NCI-H1105 treated with DMSO at 0.1 percent for 48 hours (cell line): Measurements from ENCODE around the gene RRP12.
"Not testable (repeated sequence)": the region's sequence is repeated elsewhere in the genome, so short reads cannot be mapped to it uniquely, and the experiment has no call there.

ENCODE experiments used
- DNase-seq: peaks from one replicate; lab custom pipeline; 2025; lab: John Stamatoyannopoulos, UW

The RRP12 gene

DNA sequence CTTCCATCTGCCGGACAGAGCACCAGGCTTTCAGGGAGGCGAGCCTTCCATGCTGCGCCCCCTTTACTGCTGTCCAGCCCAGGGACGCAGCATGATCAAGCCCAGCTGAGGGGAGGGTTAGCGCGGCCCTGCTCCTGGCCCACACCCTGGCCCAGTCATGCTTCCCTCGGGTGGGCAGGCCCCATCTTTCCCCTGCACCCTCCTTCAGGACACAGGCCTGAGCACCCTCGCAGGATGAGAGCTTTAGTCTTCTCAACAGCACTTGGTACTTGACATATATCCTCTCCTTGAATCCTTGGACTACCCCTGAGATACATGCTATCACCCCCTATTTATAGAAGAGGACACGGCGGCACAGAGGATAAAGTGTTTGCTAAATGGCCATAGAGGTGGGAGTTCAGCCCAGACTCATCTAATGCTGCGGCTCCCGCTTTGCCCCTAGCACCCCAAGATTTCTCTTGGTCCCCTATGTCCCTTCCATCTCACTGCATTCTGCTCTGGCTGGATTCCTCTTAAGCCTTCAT, 34.0 kb downstream of the RRP12 start:
- no peak for DNase-seq

DNA sequence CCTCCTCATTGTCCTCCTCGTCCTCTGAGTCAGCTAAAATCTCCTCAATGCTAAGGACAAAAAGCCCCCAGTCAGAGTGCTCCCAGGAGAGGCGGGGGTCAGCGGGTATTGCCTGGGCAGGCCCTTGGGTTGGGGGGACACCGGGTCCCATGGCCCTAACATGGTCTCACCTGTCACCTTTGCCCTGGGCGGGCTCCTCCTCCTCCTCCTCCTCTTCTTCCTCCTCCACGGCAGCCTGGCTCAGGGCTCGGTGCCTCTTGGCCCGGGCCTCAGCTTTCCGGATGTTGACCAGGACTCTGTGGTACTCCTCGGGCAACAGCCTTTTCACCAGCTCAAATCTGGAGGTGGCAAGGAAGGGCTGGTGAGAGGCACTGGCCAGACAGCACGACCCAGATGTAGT, 34.6 kb downstream of the RRP12 start:
- no peak for DNase-seq

DNA sequence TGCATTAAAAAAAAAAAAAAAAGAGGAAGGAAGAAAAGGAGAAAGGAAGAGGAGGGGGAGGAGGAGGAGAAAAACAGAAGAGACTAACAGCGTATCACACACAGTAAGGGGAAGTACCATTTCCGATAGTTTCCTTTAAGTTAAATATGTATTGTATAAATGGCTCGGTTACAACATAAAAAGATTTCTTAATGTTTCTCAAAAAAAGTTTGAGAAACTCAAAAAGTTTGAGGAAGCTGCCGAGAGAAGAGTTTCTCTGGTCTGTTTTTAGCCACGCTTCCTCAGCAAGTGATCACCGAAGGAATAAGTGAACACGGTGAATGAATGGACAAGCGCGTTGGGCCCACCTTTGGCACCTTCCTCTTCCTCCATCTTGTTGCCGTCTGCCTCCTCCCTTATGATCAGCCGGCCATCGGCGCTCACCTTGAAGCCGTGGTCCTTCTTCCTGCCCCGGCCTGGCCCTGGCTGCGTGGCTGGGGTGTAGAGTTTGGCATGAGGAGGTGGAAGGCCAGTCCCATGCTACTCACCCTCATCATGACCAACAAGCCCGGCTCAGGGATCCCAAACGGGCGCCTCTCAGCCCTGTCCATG, 35.3 kb downstream of the RRP12 start:
- no peak for DNase-seq

DNA sequence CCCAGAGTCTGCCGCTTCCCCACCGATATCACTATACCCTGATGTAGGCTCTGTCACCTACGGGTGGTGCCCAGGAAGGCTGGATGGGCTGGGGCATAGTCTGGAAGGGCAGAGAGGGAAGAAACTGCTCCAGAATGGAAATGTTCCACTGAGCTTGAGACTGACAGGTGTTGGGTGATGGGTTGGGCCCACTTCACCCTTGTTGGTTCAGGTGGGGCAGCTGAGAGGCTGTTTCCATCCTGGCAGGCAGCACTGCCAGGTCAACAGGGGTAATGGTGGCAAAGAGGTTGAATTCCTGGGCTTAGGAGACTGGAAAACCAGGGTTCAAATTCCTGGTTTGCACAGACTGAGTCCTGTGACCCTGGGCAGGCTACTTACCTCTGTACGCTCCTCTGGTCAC, 38.1 kb downstream of the RRP12 start:
- DNase-seq = no peak

DNA sequence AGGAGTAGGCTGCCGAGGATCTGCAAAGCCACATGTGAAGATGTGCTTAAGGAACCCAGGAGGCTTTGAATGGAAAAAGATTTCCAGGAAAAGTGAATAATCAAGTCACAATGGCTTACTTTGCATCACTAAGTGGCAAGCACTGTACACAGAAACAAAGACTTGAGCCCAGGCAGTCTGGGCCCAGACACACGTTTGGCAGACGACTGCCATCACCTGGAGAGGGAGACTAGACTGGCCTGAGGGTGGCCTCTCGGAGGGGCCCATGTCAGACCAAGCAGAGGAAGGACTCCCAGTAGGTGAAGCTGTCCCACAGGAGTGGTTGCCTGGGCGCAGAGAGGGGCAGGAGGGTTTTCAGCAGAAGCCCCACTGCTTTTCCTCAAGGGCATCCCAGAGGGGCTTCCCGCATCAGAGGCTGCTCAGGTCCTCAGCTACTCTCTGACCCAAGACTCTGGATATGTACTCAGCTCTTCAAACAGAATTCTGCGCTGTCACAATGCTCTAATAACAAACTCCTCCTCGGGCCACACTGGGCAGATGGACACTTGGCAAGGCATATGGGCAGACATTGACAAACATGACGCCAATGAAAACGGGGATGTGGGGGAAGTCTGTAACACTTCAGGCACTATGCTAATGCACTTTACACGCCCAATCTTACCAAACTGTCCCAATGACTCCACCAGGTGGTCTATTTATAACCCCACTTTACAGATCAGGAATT, 38.7 kb downstream of the RRP12 start:
- no peak for DNase-seq

DNA sequence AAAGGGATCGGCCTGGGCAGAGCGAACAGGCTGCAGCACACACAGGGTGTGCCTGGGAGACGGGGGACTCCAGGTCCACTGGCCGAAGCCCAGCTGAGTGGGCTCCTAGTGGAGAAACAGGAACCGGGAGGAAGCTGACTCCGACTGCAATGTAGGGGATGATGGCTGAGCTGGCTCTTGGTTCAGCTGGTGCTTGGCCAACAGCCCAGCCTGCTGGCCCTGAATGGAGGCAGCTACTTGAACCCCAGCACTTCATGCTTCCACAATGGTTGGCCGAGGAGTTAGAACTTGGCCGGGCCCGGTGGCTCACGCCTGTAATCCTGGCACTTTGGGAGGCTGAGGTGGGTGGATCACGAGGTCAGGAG, 39.6 kb downstream of the RRP12 start:
- DNase-seq = no peak

DNA sequence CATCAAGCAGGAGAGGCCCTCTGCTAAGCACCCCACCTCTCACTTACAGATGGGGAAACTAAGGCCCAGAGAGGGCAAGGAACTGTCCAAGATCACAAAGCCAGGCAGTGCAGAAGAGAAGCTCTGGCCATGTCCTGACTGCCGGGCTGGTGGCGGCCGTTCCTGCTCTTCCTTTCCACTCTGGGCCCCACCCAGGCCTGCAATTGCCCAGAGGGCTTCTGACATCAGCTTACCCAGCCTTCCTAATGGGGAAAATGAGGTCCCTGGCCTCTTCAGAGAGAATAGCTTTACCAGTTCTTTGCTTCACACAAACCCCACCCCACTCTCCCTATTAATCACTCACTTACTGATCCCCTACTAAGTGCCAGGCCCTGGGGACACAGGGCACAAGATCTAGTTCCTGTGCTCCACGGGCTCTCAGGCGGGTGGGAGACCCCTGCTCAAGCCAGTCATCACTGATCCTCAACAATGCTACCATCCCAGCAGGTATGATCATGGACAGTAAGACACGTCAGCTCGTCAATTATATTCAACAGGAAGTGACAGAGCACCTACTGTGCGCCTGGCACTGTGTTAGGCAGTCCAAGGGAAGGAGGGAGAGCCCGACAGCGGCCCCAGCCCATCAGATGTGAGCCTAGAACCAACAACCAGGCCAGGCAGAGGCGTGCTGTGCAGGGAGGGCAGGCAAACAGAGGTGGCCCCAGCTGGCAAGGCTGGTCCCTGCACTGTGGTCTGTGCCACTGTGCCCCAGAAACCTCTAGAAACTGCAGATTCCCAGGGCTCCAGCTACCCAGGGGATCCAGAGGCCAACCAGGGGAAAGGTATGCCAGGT, 40.2 kb downstream of the RRP12 start:
- no peak for DNase-seq

DNA sequence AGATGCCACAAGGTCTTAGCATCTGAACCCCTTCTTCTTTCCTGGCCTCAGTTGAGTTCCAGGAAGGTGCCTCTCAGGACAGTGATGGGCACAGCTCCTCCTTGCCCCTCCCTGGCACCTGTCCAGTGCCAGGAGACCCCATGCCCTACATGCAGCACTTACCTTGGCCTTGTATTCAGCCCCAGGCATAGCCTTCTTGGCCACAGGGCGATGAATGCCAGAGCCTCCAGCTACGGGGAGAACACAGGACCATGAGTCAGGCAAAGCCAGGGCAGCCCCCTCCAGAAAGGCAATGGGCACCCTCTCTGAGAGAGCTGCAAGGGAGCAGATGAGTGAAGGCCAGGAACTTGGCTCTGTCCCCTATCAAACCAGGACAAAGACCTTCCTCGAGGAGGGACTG, 42.4 kb downstream of the RRP12 start:
- DNase-seq = no peak

DNA sequence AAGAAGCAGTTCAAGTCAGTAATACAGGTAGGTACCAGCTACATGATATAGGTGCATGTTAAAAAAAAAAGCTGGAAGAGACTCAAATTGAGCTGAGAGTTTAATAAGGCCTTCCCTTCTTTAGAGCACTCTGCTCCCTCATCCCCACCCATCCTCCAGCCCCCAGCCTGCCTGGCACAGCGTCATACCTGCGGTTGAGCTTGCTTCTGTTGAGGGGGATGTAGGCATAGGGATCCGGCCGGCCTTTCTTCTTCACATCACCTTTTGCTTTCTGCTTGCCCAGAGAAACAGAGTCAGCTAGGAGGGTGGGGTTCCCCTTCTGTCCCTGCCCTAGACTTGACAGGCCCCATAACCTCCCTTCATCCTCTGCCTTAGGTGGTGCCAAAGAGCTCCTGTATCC, 42.8 kb downstream of the RRP12 start:
- no peak for DNase-seq

DNA sequence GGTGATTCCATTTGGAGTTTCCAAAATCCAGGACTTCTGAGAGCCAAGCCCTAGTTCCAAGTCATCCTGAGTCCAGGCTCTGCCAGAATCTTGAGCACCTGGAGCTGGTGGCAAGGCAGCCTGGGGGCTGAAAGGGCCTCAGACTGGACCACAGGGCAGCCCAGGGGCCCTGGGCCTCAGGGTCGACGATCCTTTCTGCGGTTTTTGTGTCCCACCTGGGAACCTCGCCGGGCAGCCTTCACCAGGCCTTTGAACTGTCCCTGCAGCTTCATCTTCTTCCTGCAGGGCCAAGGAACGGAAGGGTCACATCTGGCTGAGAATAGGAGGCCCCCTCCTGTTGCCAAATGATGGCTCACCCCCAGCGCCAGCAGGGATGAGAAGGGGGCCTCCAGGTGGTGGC, 44.2 kb downstream of the RRP12 start:
- no peak for DNase-seq

DNA sequence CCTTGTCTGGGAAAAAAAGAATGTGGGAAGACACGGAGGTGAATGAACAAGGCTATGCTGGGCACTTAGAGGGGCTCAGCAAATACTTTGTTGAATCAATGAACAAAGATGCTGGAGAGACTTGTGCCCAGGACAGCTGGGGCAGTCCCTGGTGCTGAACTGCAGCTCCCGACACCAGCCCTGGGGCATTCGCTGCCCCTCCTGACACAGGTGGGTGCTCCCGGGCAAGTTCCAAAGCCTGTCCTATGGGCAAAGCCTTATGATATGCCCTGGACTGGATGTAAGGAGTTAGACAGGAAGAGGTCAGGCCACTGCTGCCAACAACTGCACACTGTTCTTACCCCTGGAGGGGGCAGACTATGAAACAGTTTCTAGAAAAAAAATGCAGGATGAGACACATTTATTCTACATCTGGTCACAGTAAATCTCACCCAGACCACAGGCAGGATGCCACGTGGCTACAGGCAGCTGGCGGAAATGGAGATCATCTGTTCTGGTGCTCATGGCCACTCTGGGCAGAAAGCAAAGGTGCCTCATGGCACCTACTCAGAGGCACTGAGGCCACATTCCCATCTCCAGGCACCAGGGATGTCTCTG, 44.7 kb downstream of the RRP12 start:
- DNase-seq = no peak

DNA sequence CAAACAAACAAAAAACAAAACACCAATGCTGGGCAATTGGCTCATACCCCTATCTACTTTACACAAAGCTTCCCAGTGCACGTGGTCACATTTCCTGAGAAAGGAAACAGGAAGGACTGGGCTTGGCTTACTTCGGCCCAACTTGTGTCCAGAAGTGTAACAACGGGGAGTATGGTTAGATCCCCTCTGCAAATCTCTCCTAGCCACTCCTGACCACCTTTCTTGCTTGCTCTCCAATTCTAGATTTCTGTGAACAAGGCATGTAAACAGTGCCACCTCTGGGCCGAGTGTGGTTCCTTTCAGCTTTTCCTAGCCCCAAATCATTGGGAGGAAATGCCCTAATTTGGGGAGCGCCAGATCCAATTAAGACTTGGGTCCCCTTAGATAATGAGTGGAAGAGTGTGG, 45.6 kb downstream of the RRP12 start:
- no peak for DNase-seq

DNA sequence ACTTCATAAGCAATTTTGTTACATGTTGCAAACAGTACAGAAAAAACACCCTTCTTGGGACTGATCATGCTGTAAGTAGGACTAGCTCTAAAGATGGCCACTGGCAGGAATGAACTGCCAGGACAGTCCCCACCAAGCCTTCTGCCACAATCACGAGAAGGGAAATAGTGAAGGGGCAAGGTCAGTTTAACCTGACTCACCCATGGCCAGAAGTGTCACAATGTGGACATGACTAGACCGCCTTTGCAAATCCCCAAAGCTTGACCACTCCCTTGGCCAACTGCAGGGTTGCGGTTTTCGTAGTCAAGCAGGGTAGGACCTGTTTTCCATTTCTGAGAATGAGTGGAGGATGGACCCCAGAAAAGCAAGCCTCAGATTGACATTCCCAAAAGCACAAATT, 47.2 kb downstream of the RRP12 start:
- DNase-seq = no peak

DNA sequence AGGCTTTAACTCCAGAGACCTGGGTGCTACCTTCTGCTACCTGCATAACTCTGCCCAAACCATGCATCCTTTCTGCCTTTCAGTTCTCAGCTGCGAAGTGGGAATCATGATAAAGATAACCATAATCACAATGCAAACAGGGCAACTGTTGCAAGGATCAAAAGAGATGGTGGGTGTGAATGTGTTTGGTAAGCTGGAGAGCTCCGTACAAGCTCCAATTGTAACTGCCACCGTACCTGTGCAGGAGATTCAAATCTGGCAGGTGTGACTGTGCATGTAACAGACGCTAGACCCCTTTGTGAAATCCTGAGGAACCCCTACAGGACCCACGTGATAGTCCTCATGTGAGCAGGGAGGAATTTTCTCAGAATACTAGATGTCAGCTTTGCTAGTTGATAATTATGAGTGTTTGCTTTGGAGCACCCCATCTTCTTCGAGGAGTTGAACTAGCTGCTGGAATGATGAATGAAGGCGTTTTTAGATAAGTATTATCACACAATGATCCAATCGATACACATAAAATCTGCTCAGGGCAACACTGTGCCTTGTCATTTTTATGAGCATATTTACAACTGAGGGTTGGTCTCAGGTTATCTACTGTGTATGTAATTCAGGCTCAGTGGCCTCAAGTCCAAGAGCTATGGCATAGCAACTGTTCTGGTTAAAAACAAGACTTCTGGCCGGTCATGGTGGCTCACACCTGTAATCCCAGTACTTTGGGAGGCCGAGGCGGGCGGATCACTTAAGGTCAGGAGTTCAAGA, 51.2 kb downstream of the RRP12 start:
- DNase-seq = no peak

DNA sequence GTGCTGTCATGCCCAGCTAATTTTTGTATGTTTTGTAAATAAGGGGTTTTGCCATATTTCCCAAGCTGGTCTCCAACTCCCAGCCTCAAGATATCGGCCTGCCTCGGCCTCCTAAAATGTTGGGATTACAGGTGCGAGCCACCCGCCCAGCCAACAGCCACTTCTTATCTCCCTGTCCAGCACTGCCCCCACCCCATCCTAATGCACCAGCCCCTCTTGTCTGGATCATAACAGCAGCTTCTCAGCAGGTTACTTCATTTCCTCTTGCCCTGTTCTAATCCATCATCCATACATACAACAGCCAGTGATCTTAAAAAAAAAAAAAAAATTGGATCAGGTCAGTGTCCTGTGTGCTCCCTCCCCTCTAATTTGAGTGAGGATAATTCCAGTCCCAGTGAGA, 53.8 kb downstream of the RRP12 start:
- no peak for DNase-seq

DNA sequence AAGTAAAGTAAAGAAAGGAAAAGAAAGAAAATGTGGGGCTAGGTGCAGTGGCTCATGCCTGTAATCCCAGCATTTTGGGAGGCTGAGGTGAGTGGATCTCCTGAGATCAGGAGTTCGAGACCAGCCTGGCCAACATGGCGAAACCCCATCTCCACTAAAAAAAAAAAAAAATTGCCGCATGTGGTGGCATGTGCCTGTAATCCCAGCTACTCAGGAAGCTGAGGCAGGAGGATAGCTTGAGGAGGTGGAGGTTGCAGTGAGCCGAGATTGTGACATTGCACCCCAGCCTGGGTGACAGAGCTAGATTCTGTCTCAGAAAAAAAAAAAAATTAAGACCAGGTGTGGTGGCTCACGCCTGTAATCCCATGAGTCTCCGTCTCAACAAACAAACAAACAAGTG, 57.5 kb downstream of the RRP12 start:
- DNase-seq = not testable (repeated sequence)

DNA sequence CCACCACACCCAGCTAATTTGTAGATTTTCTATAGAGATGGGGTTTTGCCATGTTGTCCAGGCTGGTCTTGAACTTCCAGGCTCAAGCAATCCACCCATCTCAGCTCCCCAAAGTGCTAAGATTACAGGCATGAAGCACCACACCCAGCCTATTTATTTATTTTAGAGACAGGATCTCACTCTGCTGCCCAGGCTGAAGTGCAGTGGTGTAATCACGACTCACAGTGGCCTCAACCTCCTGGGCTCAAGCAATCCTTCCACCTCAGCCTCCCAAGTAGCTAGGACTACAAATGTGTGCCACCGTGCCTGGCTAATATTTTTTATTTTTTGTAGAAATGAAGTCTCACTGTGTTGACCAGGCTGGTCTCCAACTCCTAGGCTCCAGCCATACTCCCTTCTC, 59.7 kb downstream of the RRP12 start:
- DNase-seq = no peak

DNA sequence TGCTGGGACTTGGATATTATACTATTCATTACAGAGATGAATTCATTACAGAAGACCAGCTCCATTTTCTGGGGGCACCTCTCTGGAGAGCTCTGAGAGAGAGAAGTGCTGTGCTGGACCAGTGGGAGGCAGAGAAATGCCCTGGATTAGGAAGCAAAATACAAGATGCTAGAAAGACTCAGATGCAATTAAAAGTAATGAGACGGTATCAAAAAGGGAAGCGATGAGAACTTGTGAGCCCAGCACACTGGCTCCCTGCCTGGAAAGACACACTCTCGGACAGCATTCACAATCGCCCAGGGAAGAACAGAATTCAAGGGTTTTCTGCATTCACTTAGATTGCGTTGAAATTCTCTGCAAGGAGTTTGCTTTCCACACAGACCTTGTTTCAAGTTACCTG, 63.1 kb downstream of the RRP12 start:
- no peak for DNase-seq

DNA sequence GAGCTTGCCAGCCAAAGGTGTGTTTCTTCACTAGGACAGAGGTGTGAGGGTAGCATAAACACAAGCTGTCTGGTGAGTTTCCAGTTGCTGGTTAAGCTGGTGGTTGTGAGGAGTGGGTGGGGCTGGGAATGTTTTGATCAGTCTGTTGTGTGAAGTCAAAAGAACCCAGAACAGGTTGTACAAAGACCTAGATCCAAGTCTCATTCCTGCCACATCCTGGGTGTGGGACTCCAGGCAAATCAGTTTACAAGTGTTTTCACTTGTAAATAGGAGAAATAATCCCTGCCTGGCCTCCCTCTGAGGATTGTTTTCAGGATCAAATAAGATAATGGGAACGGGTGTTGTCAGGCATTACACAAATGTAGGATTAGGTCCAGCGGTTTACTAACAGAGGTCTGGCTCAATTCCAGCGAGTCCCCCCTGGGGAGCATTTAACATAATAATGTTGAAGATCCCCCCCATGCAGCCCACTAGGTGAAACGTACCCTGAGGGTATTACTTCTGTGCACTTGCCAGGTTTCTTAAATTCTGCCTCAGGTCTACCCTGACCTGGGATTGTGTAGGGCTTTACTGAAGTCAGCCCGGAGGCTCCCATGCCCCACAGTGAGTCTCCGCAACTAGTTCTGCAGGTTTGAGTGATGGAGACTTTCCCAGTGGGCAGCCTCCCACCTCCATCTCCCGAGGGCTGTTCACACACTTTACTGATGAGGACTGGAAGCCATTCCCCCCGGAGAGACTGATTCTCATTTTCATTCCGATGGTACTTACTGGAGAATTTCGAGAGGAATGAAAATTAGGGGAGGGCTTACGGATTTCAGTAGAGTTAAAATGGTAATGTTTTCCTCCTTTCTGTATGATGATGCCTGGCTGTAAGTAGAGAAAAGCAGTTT, 64.0 kb downstream of the RRP12 start:
- DNase-seq = peak; percentile 24

DNA sequence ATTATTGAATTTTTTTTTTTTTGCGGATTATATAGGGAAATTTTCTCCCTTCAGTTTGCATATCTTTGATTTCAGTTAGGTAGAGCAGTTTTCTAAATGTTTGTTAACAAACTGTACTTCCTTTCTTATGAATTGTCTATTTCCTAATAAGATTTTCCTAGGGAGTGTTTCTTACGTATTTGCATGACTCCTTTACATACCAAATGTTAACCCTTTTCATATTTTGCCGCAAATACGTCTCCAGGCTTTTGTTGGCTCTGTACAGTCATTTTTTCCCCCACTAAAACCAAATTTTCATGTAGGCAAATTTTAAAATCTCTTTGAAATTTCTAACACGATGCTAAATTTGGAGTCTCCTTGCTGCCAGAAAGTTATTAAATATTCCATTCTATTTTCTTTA, 64.7 kb downstream of the RRP12 start:
- DNase-seq = no peak

DNA sequence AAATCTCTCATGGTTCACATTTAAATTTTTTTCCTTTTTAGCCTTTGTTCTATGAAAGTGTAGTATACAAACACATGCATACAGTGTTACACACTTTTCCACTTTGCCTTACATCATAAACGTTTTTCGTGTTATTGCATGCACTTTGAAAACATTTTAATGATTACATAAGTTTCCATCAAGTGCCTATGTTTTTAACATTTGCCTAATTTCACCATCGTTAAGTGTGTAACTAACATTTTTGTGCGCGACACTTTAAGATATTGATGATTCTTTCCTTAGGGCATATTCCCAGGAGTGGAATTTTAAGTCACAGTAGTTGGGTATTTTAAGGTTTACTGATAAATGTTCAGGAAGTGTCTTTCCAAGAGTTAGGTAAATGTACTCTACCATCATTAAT, 65.1 kb downstream of the RRP12 start:
- DNase-seq = no peak
